Astrocyte (in vitro differentiated cells and primary cell): ENCODE results near the gene GIPR. TPM values are rescaled to one million over a fixed set of nuclear protein-coding genes. Genes with fewer than 3 reads are reported as not detected.
A peak's percentile ranks its signal among the peaks of the same experiment; 100 is the strongest.

ENCODE experiments used
- DNase-seq: peaks from one replicate; pipeline ENCODE4 v3.0.0-alpha.2; 2010; ENCODE audit warnings: low read depth
- FAIRE-seq: peaks from 2 replicates; lab custom pipeline; 2011; peaks lifted over from hg19 to GRCh38; lab: Jason Lieb, UNC
- H2AFZ ChIP-seq: 2 replicates; pipeline ENCODE4 v1.6.0; 2012; ENCODE audit warnings: low read depth, low read length, inconsistent platforms
- H3K27ac ChIP-seq: 2 replicates; pipeline ENCODE4 v1.5.1; 2011; ENCODE audit warnings: low read depth, low read length, inconsistent platforms
- H3K27me3 ChIP-seq: 2 replicates; pipeline ENCODE4 v1.6.0; 2011; ENCODE audit warnings: low read length, inconsistent platforms; ENCODE audit not compliant: insufficient read depth
- H3K36me3 ChIP-seq: 2 replicates; pipeline ENCODE4 v1.5.1; 2011; ENCODE audit warnings: low read length, inconsistent platforms; ENCODE audit not compliant: insufficient read depth
- H3K4me1 ChIP-seq: 2 replicates; pipeline ENCODE4 v1.5.1; 2011; ENCODE audit warnings: low read length, inconsistent platforms; ENCODE audit not compliant: insufficient read depth
- H3K4me2 ChIP-seq: 2 replicates; pipeline ENCODE4 v1.6.0; 2012; ENCODE audit warnings: low read length, inconsistent platforms
- H3K4me3 ChIP-seq: 2 replicates; pipeline ENCODE4 v1.5.1; 2011; ENCODE audit warnings: low read depth, mild to moderate bottlenecking, low read length, inconsistent platforms; ENCODE audit not compliant: insufficient read depth
- H3K79me2 ChIP-seq: 2 replicates; pipeline ENCODE4 v1.6.0; 2012; ENCODE audit warnings: mild to moderate bottlenecking, low read length, inconsistent platforms; ENCODE audit not compliant: insufficient read depth
- H3K9ac ChIP-seq: 2 replicates; pipeline ENCODE4 v1.6.0; 2012; ENCODE audit warnings: mild to moderate bottlenecking, low read length, inconsistent platforms
- H3K9me3 ChIP-seq: 2 replicates; pipeline ENCODE4 v1.5.1; 2012; ENCODE audit warnings: low read depth, mild to moderate bottlenecking, low read length, inconsistent platforms; ENCODE audit not compliant: insufficient read depth
- H4K20me1 ChIP-seq: 2 replicates; pipeline ENCODE4 v1.6.0; 2012; ENCODE audit warnings: low read length, inconsistent platforms; ENCODE audit not compliant: insufficient read depth
- H3K27ac Mint-ChIP-seq: one replicate; pipeline ENCODE4 v1.8.0; 2021; ENCODE audit warnings: mild to moderate bottlenecking, mixed read lengths; ENCODE audit not compliant: unreplicated experiment
- H3K27me3 Mint-ChIP-seq: one replicate; pipeline ENCODE4 v1.8.0; 2021; ENCODE audit warnings: low read depth, mixed read lengths; ENCODE audit not compliant: unreplicated experiment
- H3K36me3 Mint-ChIP-seq: one replicate; pipeline ENCODE4 v1.8.0; 2021; ENCODE audit warnings: low read depth, mixed read lengths; ENCODE audit not compliant: unreplicated experiment
- H3K4me1 Mint-ChIP-seq: one replicate; pipeline ENCODE4 v1.8.0; 2021; ENCODE audit warnings: low read depth, mixed read lengths; ENCODE audit not compliant: unreplicated experiment
- H3K4me3 Mint-ChIP-seq: one replicate; pipeline ENCODE4 v1.8.0; 2021; ENCODE audit warnings: mild to moderate bottlenecking, moderate library complexity, mixed read lengths; ENCODE audit not compliant: unreplicated experiment
- H3K9me3 Mint-ChIP-seq: one replicate; pipeline ENCODE4 v1.8.0; 2021; ENCODE audit warnings: mild to moderate bottlenecking, mixed read lengths; ENCODE audit not compliant: unreplicated experiment
- CTCF ChIP-seq: IDR thresholded peaks from 2 replicates; pipeline ENCODE4 v1.5.1; 2011; ENCODE audit warnings: low read depth, mild to moderate bottlenecking, inconsistent platforms, low read length, moderate library complexity; ENCODE audit not compliant: insufficient read depth
- EZH2 ChIP-seq: IDR thresholded peaks from 2 replicates; pipeline ENCODE4 v1.6.1; 2012; ENCODE audit warnings: mild to moderate bottlenecking, low read length, inconsistent platforms; ENCODE audit not compliant: insufficient read depth
- total RNA-seq: library from RNA; stranded (reverse); gene quantifications from 2 replicates; pipeline ENCODE4 v1.2.1, GENCODE V29; 2021

The GIPR gene
- total RNA-seq, 1 donor from 2014 or later = 4.4 TPM

DNA sequence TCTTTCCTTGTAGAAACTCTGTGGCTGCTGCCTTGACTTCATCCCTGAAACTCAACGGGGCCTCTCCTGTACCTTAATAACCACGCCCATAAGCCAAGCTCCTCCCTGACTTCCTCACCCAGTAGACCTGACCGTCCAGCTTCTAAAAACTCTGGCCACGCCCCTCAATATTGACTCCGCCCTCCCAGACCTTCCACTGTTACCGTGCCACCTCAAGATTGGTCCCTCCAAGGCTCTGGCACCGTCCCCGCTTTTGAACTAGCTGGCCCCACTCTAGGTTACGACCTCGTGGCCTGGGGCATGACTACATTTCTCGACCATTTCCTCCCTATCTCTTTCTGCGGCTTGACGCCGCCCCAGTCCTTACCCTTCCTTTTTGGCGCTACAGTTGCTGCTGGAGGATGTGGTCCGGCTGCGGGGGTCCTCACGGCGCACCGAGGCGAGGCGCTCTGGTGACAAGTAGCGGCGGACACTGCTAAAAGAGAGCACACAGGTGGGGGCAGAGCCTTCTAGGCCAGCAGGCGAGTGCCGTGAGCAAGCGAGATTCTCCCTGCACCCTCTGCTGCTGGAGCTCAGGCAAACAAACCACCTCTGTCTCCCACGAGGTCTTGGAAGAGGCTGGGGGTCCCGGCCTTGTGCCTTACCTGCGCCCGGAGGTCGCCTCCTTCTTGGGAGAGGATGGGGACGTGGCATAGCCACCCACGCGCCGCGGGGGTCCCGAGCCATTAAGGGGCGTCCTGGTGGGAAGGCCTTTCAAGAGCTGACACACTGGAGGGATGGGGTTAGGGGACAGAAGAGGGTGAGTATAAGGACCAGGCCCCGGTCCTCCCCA is 26.5 kb upstream of the GIPR start:
- H3K4me2 ChIP-seq = peak overlapping the region; percentile 72
- peaks cover 42% of the 10 kb centered on the region for H3K4me1 ChIP-seq
- no peaks in the 10 kb centered on the region for H3K9me3 ChIP-seq
- peak overlapping the region; percentile 77 for H2AFZ ChIP-seq
- Mint-ChIP-seq H3K27me3 (no peaks in the 10 kb centered on the region), H3K4me1 (peaks cover 15% of the 10 kb centered on the region), H3K36me3 (peaks cover 4% of the 10 kb centered on the region), H3K4me3 (peak overlapping the region; percentile 80), H3K9me3 (peaks cover 2% of the 10 kb centered on the region), H3K27ac (peak overlapping the region; percentile 94)
- H3K36me3 ChIP-seq = no peaks in the 10 kb centered on the region
- peaks cover 8% of the 10 kb centered on the region for H3K79me2 ChIP-seq
- no peak for TF ChIP-seq CTCF
- no peak for TF ChIP-seq EZH2
- peak; percentile 48 for DNase-seq
- H3K4me3 ChIP-seq = peak overlapping the region; percentile 35
- H3K27ac ChIP-seq = peak overlapping the region; percentile 22
- no peak for FAIRE-seq
- no peaks in the 10 kb centered on the region for H4K20me1 ChIP-seq
- H3K9ac ChIP-seq = peak overlapping the region; percentile 8
- no peaks in the 10 kb centered on the region for H3K27me3 ChIP-seq

- peak overlapping the region; percentile 31 for H3K27ac Mint-ChIP-seq
- H3K27ac ChIP-seq = no peak overlapping the region
- peaks cover 15% of the 10 kb centered on the region for H3K4me1 Mint-ChIP-seq
- peaks cover 38% of the 10 kb centered on the region for H3K4me1 ChIP-seq
- no peaks in the 10 kb centered on the region for H4K20me1 ChIP-seq
- H2AFZ ChIP-seq = peak overlapping the region; percentile 21
- FAIRE-seq (no peak), DNase-seq (peak; percentile 53)
- no peak overlapping the region for H3K9ac ChIP-seq
- H3K36me3 Mint-ChIP-seq = peaks cover 4% of the 10 kb centered on the region
- peaks cover 3% of the 10 kb centered on the region for H3K79me2 ChIP-seq
- TF ChIP-seq EZH2 (no peak), CTCF (peak; percentile 91)
- H3K4me3 ChIP-seq = no peak overlapping the region
- H3K9me3 Mint-ChIP-seq = peaks cover 2% of the 10 kb centered on the region
- no peaks in the 10 kb centered on the region for H3K9me3 ChIP-seq
- H3K36me3 ChIP-seq = no peaks in the 10 kb centered on the region
- H3K4me2 ChIP-seq = peak overlapping the region; percentile 52
- H3K27me3 ChIP-seq = no peaks in the 10 kb centered on the region
- no peaks in the 10 kb centered on the region for H3K27me3 Mint-ChIP-seq
- H3K4me3 Mint-ChIP-seq = peak overlapping the region; percentile 86
These were observed 24.7 kb upstream of the GIPR start for GRCh38 chr19:45643024-45643926.
